Nephron (organoid): Measurements from ENCODE around the gene DCLK1.

Experiments
- H3K27ac Mint-ChIP-seq, 3 experiments: 2 replicates each; pipeline ENCODE4 v1.8.0; 2020; ENCODE audit warnings: mixed read lengths in 3 of 3, mild to moderate bottlenecking in 2 of 3, moderate library complexity in 1 of 3
- H3K27me3 Mint-ChIP-seq: 2 replicates; pipeline ENCODE4 v1.8.0; 2021; ENCODE audit warnings: low read depth, mild to moderate bottlenecking, moderate library complexity, mixed read lengths
- H3K36me3 Mint-ChIP-seq: 2 replicates; pipeline ENCODE4 v1.8.0; 2020; ENCODE audit warnings: low read depth, mixed read lengths
- H3K4me1 Mint-ChIP-seq: 2 replicates; pipeline ENCODE4 v1.8.0; 2020; ENCODE audit warnings: mixed read lengths
- H3K4me3 Mint-ChIP-seq, 3 experiments: 2 replicates each; pipeline ENCODE4 v1.8.0; 2020; ENCODE audit warnings: mild to moderate bottlenecking in 3 of 3, mixed read lengths in 3 of 3, moderate library complexity in 2 of 3
- H3K9me3 Mint-ChIP-seq: 2 replicates; pipeline ENCODE4 v1.8.0; 2020; ENCODE audit warnings: mixed read lengths
- CTCF ChIP-seq, 3 experiments: fragments of 200-600 bp; sonication (generic); IDR thresholded peaks; one replicate each; pipeline ENCODE4 v1.5.0; 2021; ENCODE audit warnings: antibody characterized with exemption in 3 of 3; ENCODE audit not compliant: unreplicated experiment in 3 of 3

DCLK1 gene

GRCh38 chr13:35781036-35782000 lies 349.9 kb downstream of the DCLK1 start:
- no peaks in the 10 kb centered on the region for H3K9me3 Mint-ChIP-seq
- no peak for TF ChIP-seq CTCF (IDR thresholded peaks at IDR 0.05; ENCODE audit: unreplicated experiment in 3 of 3)
- no peaks in the 10 kb centered on the region for H3K36me3 Mint-ChIP-seq
- no peak overlapping the region for H3K4me3 Mint-ChIP-seq
- no peaks in the 10 kb centered on the region for H3K27me3 Mint-ChIP-seq
- H3K27ac Mint-ChIP-seq, result peak overlapping the region; percentile 62 to 74 (median 66)
- H3K4me1 Mint-ChIP-seq, result peaks cover 30% of the 10 kb centered on the region

GRCh38 chr13:35780613-35781012 lies 350.6 kb downstream of the DCLK1 start:
- no peak for TF ChIP-seq CTCF (IDR thresholded peaks at IDR 0.05; ENCODE audit: unreplicated experiment in 3 of 3)
- Mint-ChIP-seq H3K4me1 (peaks cover 25% of the 10 kb centered on the region), H3K27ac (peak overlapping the region in 2 of 3 experiments; percentile 4 to 74), H3K4me3 (no peak overlapping the region), H3K27me3 (no peaks in the 10 kb centered on the region), H3K9me3 (no peaks in the 10 kb centered on the region), H3K36me3 (no peaks in the 10 kb centered on the region)

- peaks cover 44% of the 10 kb centered on the region for H3K4me1 Mint-ChIP-seq
- no peak for TF ChIP-seq CTCF (IDR thresholded peaks at IDR 0.05; ENCODE audit: unreplicated experiment in 3 of 3)
- no peaks in the 10 kb centered on the region for H3K27me3 Mint-ChIP-seq
- no peak overlapping the region for H3K4me3 Mint-ChIP-seq
- H3K36me3 Mint-ChIP-seq, result no peaks in the 10 kb centered on the region
- H3K27ac Mint-ChIP-seq, result peak overlapping the region; percentile 0 to 76 (median 10)
- H3K9me3 Mint-ChIP-seq, result no peaks in the 10 kb centered on the region
These were observed 359.3 kb downstream of the DCLK1 start for GRCh38 chr13:35771898-35772297.

- Mint-ChIP-seq H3K4me3 (no peak overlapping the region), H3K9me3 (no peaks in the 10 kb centered on the region), H3K27me3 (no peaks in the 10 kb centered on the region), H3K27ac (peak overlapping the region in 2 of 3 experiments; percentile 0 to 62), H3K36me3 (no peaks in the 10 kb centered on the region), H3K4me1 (peaks cover 44% of the 10 kb centered on the region)
- no peak for TF ChIP-seq CTCF (IDR thresholded peaks at IDR 0.05; ENCODE audit: unreplicated experiment in 3 of 3)
These were observed 360.4 kb downstream of the DCLK1 start for GRCh38 chr13:35770756-35771297.

- peak overlapping the region in 2 of 3 experiments; percentile 6 to 62 for H3K27ac Mint-ChIP-seq
- H3K4me1 Mint-ChIP-seq, result peaks cover 44% of the 10 kb centered on the region
- no peak overlapping the region for H3K4me3 Mint-ChIP-seq
- TF ChIP-seq CTCF (IDR thresholded peaks at IDR 0.05; ENCODE audit: unreplicated experiment in 3 of 3), result no peak
- H3K27me3 Mint-ChIP-seq, result no peaks in the 10 kb centered on the region
- no peaks in the 10 kb centered on the region for H3K9me3 Mint-ChIP-seq
- no peaks in the 10 kb centered on the region for H3K36me3 Mint-ChIP-seq
These were observed 361.4 kb downstream of the DCLK1 start for GRCh38 chr13:35769812-35770211.
